GM18519 (cell line): Measurements from ENCODE around the gene CCDC184.
"Not testable (repeated sequence)": the region's sequence is repeated elsewhere in the genome, so short reads cannot be mapped to it uniquely, and the experiment has no call there.

Experiments used
- ATAC-seq: cut with Tn5 transposase; IDR thresholded peaks from one replicate; pipeline ENCODE4 v1.9.1; 2021; ENCODE audit warnings: mild to moderate bottlenecking, moderate library complexity; ENCODE audit not compliant: unreplicated experiment, low FRiP score

The CCDC184 gene

DNA sequence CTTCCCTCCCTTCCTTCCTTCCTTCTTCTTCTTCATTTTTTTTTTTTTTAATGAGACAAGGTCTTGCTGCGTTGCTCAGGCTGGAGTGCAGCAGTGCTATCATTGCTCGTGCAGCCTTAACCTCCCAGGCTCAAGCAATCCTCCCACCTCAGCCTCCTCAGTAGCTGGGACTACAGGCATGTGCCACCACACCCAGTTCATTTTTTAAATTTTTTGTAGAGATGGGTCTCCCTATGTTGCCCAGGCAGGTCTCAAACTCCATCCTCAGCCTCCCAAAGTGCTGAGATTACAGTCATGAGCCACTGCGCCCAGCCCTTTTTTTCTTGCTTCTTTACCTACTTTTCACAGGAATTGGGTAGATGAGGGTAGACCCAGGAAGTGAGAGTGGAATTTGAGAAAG, 18.1 kb downstream of the CCDC184 start:
- ATAC-seq = no peak

DNA sequence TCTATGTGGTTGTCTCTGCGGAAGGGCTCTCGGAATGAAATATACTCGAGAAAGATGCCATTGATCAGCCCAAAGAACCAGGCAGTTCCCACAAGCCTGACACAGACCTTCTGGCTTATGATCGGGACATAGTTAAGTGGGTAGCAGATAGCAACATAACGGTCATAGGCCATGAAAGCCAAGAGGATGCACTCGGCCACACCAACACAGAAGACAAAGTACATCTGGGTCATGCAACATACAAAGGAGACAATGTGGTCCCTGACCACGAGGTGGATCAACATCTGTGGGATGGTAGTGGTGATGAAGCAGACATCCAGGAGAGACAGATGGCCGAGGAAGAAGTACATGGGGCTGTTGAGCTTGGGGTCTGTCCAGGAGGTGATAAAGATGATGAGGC, 19.3 kb downstream of the CCDC184 start:
- no peak for ATAC-seq

DNA sequence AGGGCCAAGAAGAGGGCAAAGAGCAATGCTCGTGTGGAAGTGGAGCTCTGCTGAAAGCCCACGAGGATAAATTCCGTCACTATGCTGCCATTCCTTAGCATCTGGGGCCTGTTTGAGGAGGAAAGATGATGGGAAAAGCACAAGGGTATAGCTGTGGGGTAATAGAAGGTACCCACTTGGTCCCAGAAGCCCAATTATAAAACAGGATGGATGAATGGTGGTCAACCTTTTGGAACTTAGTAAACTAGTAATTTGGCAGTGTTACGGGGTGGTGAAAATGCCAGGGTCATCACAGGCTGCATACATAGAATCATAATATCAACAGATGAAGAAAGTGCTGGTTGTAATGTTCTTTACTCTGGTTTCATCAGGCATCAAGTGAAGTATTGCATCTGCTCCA, 19.7 kb downstream of the CCDC184 start, which contains the start of gene OR10AD1:
OR10AD1 (minus strand) TSS at position 101 of the 400 bp plus-strand sequence; CDS start at position 101, 0 bp downstream.
- no peak for ATAC-seq

DNA sequence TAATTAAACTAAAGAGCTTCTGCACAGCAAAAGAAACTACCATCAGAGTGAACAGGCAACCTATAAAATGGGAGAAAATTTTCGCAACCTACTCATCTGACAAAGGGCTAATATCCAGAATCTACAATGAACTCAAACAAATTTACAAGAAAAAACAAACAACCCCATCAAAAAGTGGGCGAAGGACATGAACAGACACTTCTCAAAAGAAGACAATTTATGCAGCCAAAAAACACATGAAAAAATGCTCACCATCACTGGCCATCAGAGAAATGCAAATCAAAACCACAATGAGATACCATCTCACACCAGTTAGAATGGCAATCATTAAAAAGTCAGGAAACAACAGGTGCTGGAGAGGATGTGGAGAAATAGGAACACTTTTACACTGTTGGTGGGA, 26.1 kb downstream of the CCDC184 start:
- ATAC-seq = not testable (repeated sequence)

DNA sequence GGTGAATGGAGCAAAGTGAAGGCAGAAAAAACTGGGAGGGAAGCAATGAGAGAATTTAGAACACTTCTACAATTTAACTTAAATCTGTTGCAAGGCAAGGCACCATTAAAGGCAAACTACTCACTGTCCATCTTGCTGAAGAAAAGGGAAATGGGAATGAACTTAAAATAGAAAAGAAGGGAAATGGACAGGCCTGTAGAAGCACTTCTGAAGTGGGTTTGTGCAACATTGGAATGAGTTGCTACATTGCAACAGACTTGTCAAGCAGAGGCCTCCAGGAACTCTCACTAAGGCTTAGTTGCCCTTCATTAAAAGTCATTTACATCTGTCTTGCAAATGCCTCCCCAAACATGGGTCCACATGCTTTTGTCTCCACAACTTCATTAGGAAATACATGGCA, 33.3 kb downstream of the CCDC184 start:
- ATAC-seq = no peak

DNA sequence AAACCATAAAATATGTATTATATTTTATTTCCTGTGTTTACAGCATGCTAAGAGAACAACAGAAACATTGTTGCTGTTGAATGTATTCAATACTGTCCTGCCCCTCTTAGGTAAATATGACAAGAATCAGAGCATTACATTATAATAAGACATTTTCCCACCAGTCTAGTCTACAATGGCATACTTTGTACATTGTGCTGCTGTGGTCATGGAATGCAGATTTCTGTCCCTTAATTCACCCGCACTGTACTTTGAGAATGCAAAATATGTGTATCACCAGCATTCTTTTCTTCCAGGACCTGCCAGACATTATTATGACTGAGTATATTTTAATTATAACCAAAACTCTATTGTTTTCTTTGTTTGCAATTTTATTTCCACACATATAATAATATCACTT, 36.2 kb downstream of the CCDC184 start:
- ATAC-seq = no peak

DNA sequence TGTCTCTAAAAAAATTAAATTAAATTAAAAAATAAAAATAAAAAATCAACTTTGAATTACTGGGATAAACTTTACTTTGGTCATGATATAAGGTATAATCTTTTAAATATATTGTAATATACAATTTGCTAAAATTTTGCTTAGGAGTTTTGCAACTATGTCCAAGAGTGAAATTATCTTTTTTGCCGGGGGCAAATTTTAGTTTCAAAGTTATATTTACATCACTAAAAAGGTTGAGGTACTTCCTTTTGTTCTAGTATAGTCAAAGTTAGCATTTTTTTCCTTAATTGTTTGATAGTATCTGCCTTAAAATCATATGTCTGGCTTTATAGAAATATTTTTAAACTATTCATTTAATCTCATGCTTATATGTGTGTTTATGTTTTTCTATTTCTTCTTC, 37.3 kb downstream of the CCDC184 start:
- no peak for ATAC-seq

DNA sequence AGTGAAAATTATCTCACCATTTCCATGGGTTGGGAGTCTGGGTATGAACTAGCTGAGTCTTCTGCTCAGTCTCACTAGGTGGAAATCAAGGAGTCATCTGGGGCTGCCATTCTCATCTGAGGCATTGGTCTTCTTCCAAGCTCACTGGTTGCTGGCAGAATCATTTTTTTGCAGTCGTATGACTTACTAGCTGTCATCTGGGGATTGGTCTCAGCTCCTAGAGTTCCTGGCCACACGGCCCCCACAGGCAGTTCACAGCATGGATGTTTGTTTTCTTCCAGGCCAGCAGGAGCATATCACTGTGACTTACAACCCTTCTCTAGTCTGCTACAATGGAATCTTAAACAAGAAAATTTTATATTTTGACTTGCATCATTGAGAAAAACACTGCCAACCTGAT, 38.2 kb downstream of the CCDC184 start:
- ATAC-seq = no peak

DNA sequence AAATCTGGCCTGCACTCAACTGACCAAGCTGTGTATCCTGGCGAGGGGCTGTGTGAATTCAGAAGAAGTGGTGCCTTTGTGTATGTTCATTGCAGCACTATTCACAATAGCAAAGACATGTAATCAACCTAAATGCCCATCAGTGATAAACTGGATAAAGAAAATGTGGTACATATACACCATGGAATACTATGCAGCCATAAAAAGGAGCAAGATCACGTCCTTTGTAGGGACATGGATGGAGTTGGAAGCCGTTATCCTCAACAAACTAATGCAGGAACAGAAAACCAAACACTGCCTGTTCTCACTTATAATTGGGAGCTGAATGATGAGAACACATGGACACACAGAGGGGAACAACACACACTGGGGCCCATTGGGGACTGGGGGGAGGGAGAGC, 41.1 kb downstream of the CCDC184 start:
- ATAC-seq = not testable (repeated sequence)

DNA sequence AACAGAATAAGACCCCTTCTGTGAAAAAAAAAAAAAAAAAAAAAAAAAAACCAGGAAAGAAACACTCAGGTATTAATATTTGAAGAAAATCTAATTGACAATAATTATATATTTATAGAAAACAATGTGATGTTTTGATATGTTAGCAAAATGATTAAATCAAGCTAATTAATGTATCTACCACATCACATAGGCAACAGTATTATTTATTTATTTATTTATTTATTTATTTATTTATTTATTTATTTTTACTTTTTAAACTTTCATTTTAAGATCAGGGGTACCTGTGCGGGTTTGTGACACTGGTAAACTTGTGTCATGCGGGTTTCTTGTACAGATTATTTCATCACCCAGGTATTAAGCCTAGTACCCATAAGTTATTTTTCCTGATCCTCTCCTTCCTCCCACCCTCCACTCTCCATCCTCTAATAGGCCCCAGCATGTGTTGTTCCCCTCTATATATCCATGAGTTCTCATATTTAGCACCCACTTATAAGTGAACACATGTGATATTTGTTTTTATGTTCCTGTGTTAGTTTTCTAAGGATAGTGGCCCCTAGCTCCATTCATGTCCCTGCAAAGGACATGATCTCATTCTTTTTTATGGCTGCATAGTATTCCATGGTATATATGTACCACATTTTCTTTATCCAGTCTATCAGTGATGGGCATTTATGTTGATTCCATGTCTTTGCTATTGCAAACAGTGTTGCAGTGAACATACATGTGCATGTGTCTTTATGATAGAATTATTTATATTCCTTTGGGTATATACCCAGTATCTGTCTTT, 47.9 kb downstream of the CCDC184 start:
- ATAC-seq = not testable (repeated sequence)
